Measurements from ENCODE around the gene SLC26A11. TPM values are rescaled to one million over a fixed set of nuclear protein-coding genes. Genes with fewer than 3 reads are reported as not detected.
"Not testable (repeated sequence)": the region's sequence is repeated elsewhere in the genome, so short reads cannot be mapped to it uniquely, and the experiment has no call there.

The SLC26A11 gene
- total and polyA plus RNA-seq, 7 donors: 2.3 to 14.5 (median 9.3) TPM

GRCh38 chr17:80198144-80198661, 22.0 kb upstream of the SLC26A11 start:
- H3K27ac ChIP-seq: no peak overlapping the region
- no peak for DNase-seq
- WGBS, 2 donors: 77 to 86% methylated on average over 27 of the region's 27 CpGs
- H3K4me1 ChIP-seq: no peaks in the 10 kb centered on the region
- no peaks in the 10 kb centered on the region for H3K36me3 ChIP-seq
- TF ChIP-seq POLR2A (IDR thresholded peaks at IDR 0.05): no peak
- TF ChIP-seq CTCF (IDR thresholded peaks at IDR 0.05): no peak
- TF ChIP-seq POLR2AphosphoS5 (IDR thresholded peaks at IDR 0.05): no peak
- TF ChIP-seq EP300 (IDR thresholded peaks at IDR 0.05): no peak
- no peaks in the 10 kb centered on the region for H3K9me3 ChIP-seq
- no peak overlapping the region for H3K4me3 ChIP-seq
- H3K27me3 ChIP-seq: peaks cover 0 to 13% (median 12%) of the 10 kb centered on the region in 3 donors
- intact Hi-C loops (cut with DNase I): loop anchor here (10.0 kb wide), 1 partner anchor 167 kb away; no protein-coding TSS in a partner anchor

- not testable (repeated sequence) for DNase-seq, H3K27ac ChIP-seq, H3K9me3 ChIP-seq, H3K4me3 ChIP-seq, H3K4me1 ChIP-seq, H3K36me3 ChIP-seq
- peaks cover 0 to 12% (median 12%) of the 10 kb centered on the region in 3 donors for H3K27me3 ChIP-seq
- intact Hi-C loops (cut with DNase I): loop anchor here (10.0 kb wide), 1 partner anchor 166 kb away; no protein-coding TSS in a partner anchor
- 62 to 75% methylated on average over 6 of the region's 6 CpGs for WGBS, 2 donors
Observed at GRCh38 chr17:80199295-80199694, 20.9 kb upstream of the SLC26A11 start.

GRCh38 chr17:80201446-80201845, 18.8 kb upstream of the SLC26A11 start:
- intact Hi-C loops (cut with DNase I): no loop called here
- 86 to 91% methylated on average over 15 of the region's 15 CpGs for WGBS, 2 donors
- no peak for TF ChIP-seq CTCF (IDR thresholded peaks at IDR 0.05)
- no peak for TF ChIP-seq EP300 (IDR thresholded peaks at IDR 0.05)
- TF ChIP-seq POLR2AphosphoS5 (IDR thresholded peaks at IDR 0.05): no peak
- TF ChIP-seq POLR2A (IDR thresholded peaks at IDR 0.05): no peak

GRCh38 chr17:80202197-80202596, 18.0 kb upstream of the SLC26A11 start:
- Histone ChIP-seq H3K27ac (no peak overlapping the region), H3K27me3 (no peaks in the 10 kb centered on the region), H3K36me3 (no peaks in the 10 kb centered on the region), H3K4me1 (no peaks in the 10 kb centered on the region), H3K9me3 (no peaks in the 10 kb centered on the region), H3K4me3 (no peak overlapping the region)
- DNase-seq: no peak
- TF ChIP-seq CTCF (IDR thresholded peaks at IDR 0.05) (no peak), EP300 (IDR thresholded peaks at IDR 0.05) (no peak), POLR2AphosphoS5 (IDR thresholded peaks at IDR 0.05) (no peak), POLR2A (IDR thresholded peaks at IDR 0.05) (no peak)
- intact Hi-C loops (cut with DNase I): no loop called here
- WGBS, 2 donors: 90 to 92% methylated on average over 17 of the region's 17 CpGs

More at GRCh38 chr17:80201446-80201845, 18.8 kb upstream of the SLC26A11 start:
- no peaks in the 10 kb centered on the region for H3K4me1 ChIP-seq
- no peaks in the 10 kb centered on the region for H3K9me3 ChIP-seq
- H3K27ac ChIP-seq: no peak overlapping the region
- no peak for DNase-seq
- H3K27me3 ChIP-seq: no peaks in the 10 kb centered on the region
- no peaks in the 10 kb centered on the region for H3K36me3 ChIP-seq
- no peak overlapping the region for H3K4me3 ChIP-seq

GRCh38 chr17:80203471-80203963, 16.7 kb upstream of the SLC26A11 start:
- H3K4me3 ChIP-seq: no peak overlapping the region
- peaks cover 0 to 3% (median 0%) of the 10 kb centered on the region in 4 donors for H3K36me3 ChIP-seq
- H3K9me3 ChIP-seq: no peaks in the 10 kb centered on the region
- intact Hi-C loops (cut with DNase I): no loop called here
- H3K27ac ChIP-seq: no peak overlapping the region
- TF ChIP-seq POLR2A (IDR thresholded peaks at IDR 0.05) (no peak), CTCF (IDR thresholded peaks at IDR 0.05) (no peak), POLR2AphosphoS5 (IDR thresholded peaks at IDR 0.05) (no peak), EP300 (IDR thresholded peaks at IDR 0.05) (no peak)
- no peak for DNase-seq
- H3K27me3 ChIP-seq: no peaks in the 10 kb centered on the region
- WGBS, 2 donors: 83 to 88% methylated on average over 11 of the region's 11 CpGs
- H3K4me1 ChIP-seq: no peaks in the 10 kb centered on the region
